ENCODE measurements around the gene OPN1MW3. TPM values are rescaled to one million over a fixed set of nuclear protein-coding genes. Genes with fewer than 3 reads are reported as not detected.
"Not testable (repeated sequence)": the region's sequence is repeated elsewhere in the genome, so short reads cannot be mapped to it uniquely, and the experiment has no call there.

Gene OPN1MW3
- not detected for polyA plus RNA-seq (ENCODE audit: insufficient read length in 12 of 12)
- long read RNA-seq, donor 1 = 0 reads
- long read RNA-seq, donor 2 = 0 reads
- long read RNA-seq, donor 3 = 0 reads
- long read RNA-seq, donor 4 = 0 reads
- long read RNA-seq, donor 5 = 0 reads
- long read RNA-seq, donor 6 = 0 reads
- long read RNA-seq, donor 7 = 0 reads
- long read RNA-seq, donor 8 = 0 reads
- long read RNA-seq, donor 9 = 0 reads
- long read RNA-seq, donor 10 = 0 reads
- long read RNA-seq, donor 11 = 0 reads

GRCh38 chrX:154257282-154257681, at the start of gene OPN1MW3:
Gene OPN1MW3, plus strand, starts transcription at chrX:154257582. Its CDS starts 38 bp downstream, at chrX:154257620.
- DNase-seq = not testable (repeated sequence)

GRCh38 chrX:154209670-154210418, 47.5 kb upstream of the OPN1MW3 start:
- DNase-seq = not testable (repeated sequence)

- DNase-seq = not testable (repeated sequence)
Observed at GRCh38 chrX:154211057-154211456, 46.3 kb upstream of the OPN1MW3 start.

GRCh38 chrX:154211499-154211898, 45.9 kb upstream of the OPN1MW3 start:
- not testable (repeated sequence) for DNase-seq

DNA sequence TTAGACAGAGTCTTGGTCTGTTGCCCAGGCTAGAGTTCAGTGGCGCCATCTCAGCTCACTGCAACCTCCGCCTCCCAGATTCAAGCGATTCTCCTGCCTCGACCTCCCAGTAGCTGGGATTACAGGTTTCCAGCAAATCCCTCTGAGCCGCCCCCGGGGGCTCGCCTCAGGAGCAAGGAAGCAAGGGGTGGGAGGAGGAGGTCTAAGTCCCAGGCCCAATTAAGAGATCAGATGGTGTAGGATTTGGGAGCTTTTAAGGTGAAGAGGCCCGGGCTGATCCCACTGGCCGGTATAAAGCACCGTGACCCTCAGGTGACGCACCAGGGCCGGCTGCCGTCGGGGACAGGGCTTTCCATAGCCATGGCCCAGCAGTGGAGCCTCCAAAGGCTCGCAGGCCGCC, 37.9 kb upstream of the OPN1MW3 start, which contains the start of gene OPN1MW2:
Gene OPN1MW2, plus strand, starts transcription at position 301 of the 400 bp plus-strand sequence. Its CDS starts 60 bp downstream, at position 361.
- not testable (repeated sequence) for DNase-seq

DNA sequence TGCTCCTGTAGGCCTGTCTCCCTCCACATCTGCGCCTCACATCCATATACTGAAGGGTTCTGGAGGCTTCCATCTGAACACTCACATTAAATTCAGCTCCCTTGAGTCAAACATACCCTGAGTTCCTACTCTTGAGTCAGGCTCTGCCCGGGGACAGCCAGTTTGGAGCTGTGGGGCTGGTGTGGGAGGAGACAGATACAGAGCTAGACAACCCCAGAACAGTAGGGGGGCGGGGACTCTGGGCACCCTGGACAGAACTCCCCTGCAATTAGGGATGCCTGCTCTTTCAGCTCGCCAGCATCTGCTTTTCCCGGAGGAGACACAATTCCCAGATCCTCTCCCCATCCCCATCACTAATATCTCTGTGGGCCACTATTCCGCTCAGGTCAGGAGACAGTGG, 32.1 kb upstream of the OPN1MW3 start:
- DNase-seq = not testable (repeated sequence)

DNA sequence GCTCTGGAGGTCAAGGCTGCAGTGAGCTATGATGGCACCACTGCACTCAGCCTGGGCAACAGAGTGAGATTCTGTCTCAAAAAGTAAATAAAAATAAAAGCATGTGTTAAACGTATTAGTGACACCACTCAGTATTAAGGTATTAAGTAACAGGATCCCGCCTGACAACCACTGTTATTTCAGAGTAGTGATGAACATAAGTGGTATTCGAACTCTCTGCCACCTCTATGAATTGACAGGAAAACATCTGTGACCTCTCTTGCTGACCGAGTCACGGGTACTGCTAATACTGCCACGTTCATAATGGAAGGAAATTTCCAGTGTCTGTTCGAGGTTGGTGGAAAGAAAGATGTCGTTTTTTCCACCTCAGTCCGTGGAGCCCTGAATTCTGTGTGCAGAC, 30.7 kb upstream of the OPN1MW3 start:
- not testable (repeated sequence) for DNase-seq

DNA sequence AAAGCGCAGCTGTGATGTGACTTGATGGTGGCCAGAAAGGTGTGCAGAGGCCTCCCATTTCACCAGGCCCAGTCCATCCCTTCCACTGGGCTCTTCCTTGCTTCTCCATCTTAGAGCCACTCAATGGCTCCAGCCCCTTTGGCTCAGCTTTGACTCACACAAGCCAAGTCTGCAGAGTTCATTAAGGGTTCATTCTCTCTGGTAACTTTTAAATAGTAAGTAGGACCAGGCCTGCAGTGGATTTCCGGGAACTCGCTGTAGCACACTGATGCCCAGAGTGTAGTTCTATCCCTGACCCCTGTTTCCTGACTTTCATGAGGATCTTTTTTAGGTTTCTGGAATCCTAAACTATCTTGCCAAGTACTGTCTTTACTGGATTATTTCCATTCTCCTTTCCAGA, 25.9 kb upstream of the OPN1MW3 start:
- not testable (repeated sequence) for DNase-seq

GRCh38 chrX:154233620-154234019, 23.8 kb upstream of the OPN1MW3 start:
- not testable (repeated sequence) for DNase-seq

DNA sequence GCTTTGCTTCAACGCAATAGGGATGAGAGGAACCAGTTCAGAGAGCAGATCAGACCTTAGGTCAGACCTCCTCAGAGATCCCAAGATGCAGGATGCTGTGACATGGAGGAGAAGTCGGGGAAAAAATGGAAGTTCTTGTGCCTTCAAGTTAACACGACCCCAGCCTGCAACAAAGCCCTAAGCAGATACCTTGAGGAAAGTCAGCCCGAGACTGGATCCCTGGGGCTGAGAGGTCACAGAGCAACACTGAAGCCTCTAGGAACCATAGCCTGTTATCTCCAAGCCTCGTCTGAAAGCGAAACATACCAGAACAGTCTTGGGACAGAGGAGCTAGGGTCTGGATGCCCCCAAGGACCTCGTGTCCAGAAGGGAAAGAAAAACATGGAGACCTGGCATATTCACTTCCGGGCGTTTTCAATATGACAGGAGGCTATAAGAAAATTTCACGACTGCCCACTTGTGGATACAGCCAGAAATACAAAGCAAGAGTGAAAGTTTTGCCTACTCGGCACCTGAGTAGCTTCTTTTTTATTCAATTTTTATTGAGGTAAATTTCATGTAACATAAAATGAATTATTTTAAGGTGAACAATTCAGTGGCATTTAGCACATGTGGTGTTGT, 18.3 kb upstream of the OPN1MW3 start:
- DNase-seq = not testable (repeated sequence)

DNA sequence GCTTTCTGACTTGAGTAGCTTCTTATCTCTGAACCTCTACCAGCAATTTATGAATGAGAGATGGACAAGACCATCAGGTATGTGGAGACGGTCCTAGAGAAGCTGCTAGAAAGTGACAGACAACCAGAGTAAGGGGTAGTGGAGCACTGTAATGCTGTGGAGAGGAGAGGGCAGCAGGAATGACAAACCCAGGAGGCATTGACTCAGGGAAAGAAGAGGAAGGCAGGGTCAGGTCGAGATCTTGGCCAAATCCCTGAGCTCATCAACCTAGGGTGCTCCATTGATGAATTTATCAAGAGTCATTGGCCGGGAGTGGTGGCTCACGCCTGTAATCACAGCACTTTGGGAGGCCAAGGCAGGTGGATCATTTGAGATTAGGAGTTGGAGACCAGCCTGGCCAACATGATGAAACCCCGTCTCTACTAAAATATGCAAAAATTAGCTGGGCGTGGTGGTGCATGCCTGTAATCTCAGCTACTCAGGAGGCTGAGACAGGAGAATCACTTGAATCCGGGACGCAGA, 17.3 kb upstream of the OPN1MW3 start:
- DNase-seq = not testable (repeated sequence)

DNA sequence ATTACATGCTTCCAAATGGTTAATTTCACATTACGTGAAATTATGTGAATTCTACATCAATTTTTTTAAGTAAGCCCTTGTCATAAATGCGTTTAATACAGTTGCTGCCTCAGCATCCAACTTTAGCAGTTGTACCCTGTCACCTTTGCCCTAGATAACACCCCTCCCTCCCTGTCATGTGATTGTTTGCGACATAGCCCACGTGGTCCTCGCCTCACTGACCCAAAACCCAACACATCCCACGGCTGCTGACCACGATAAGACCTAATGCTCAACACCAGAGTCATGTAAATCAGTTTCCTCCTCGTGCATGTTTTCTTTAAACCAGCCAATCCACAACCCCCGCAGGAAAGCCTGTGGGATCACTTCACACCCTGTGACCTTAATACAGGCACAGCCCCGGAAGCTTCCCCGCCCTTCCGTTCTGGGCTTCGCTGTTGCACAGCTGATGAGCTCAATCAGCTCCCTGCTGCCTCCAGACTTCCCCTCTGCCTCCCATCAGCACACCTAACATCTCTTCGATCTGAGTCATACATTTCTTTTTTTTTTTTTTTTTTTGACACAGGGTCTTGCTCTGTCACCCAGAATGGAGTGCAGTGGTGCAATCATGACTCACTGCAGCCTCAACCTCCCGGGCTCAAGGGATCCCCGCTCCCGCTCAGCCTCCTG, 9.9 kb upstream of the OPN1MW3 start:
- DNase-seq = not testable (repeated sequence)

DNA sequence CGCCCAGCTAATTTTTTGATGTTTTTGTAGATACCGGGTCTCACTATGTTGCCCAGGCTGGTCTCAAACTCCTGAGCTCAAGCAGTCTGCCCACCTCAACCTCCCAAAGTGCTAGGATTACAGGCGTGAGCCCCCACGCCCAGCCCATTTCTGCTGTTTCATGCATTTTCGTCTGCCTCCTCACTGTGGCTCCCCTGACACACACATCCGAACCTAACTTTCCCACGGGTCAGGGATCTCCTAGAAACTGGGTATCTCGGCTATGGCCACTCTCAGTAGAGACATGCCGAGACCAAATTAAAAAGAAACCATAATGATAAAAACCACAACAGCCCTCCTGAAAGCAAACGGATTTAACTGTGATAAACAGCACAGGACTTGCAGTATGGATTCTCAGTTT, 9.3 kb upstream of the OPN1MW3 start:
- not testable (repeated sequence) for DNase-seq

- not testable (repeated sequence) for DNase-seq
Observed at GRCh38 chrX:154258711-154259110, 1.3 kb downstream of the OPN1MW3 start.

DNA sequence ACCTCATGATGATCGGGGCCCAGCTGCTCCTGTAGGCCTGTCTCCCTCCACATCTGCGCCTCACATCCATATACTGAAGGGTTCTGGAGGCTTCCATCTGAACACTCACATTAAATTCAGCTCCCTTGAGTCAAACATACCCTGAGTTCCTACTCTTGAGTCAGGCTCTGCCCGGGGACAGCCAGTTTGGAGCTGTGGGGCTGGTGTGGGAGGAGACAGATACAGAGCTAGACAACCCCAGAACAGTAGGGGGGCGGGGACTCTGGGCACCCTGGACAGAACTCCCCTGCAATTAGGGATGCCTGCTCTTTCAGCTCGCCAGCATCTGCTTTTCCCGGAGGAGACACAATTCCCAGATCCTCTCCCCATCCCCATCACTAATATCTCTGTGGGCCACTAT, 5.7 kb downstream of the OPN1MW3 start:
- DNase-seq = not testable (repeated sequence)

DNA sequence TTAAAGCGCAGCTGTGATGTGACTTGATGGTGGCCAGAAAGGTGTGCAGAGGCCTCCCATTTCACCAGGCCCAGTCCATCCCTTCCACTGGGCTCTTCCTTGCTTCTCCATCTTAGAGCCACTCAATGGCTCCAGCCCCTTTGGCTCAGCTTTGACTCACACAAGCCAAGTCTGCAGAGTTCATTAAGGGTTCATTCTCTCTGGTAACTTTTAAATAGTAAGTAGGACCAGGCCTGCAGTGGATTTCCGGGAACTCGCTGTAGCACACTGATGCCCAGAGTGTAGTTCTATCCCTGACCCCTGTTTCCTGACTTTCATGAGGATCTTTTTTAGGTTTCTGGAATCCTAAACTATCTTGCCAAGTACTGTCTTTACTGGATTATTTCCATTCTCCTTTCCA, 11.9 kb downstream of the OPN1MW3 start:
- DNase-seq = not testable (repeated sequence)

DNA sequence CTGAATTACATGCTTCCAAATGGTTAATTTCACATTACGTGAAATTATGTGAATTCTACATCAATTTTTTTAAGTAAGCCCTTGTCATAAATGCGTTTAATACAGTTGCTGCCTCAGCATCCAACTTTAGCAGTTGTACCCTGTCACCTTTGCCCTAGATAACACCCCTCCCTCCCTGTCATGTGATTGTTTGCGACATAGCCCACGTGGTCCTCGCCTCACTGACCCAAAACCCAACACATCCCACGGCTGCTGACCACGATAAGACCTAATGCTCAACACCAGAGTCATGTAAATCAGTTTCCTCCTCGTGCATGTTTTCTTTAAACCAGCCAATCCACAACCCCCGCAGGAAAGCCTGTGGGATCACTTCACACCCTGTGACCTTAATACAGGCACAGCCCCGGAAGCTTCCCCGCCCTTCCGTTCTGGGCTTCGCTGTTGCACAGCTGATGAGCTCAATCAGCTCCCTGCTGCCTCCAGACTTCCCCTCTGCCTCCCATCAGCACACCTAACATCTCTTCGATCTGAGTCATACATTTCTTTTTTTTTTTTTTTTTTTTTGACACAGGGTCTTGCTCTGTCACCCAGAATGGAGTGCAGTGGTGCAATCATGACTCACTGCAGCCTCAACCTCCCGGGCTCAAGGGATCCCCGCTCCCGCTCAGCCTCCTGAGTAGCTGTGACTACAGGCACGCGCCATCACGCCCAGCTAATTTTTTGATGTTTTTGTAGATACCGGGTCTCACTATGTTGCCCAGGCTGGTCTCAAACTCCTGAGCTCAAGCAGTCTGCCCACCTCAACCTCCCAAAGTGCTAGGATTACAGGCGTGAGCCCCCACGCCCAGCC, 27.3 kb downstream of the OPN1MW3 start:
- DNase-seq = not testable (repeated sequence)

DNA sequence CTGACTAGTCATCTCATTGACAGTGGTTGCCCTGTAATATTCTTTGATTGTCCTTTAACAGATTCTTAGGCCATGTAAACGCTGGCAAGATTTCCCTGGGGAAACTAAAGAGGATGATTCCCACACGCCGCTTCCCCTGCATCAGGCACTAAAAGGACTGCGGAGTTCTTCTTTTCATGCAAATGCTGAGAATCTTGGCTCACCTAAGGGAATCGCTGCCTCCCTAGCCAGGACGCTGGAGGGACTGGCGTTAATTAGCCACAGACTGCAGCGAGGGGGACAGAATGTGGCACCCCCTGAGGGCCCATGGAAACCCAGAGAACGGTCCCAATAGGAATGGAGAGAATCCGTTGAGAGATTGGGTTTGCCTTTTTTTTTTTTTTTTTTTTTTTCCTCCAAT, 29.0 kb downstream of the OPN1MW3 start:
- DNase-seq = not testable (repeated sequence)

- DNase-seq = no peak
Observed at GRCh38 chrX:154294791-154295574, 37.6 kb downstream of the OPN1MW3 start, which contains the start of gene TEX28. Gene TEX28, minus strand, starts transcription at chrX:154295124. Its CDS starts 3,007 bp downstream, at chrX:154292117.
